Neural progenitor cell (in vitro differentiated cells): Measurements from ENCODE around the gene ESPL1.

Experiments used
- CTCF ChIP-seq: fragments of 200-600 bp; sonication (generic); IDR thresholded peaks from 2 replicates; pipeline ENCODE4 v1.5.1; 2017; ENCODE audit warnings: antibody characterized with exemption, mild to moderate bottlenecking
- EZH2 ChIP-seq: fragments of 200-600 bp; sonication (generic); IDR thresholded peaks from 2 replicates; pipeline ENCODE4 v1.6.1; 2017; ENCODE audit warnings: antibody characterized with exemption, mild to moderate bottlenecking, moderate library complexity
- EZH2phosphoT487 ChIP-seq: fragments of 200-600 bp; sonication (generic); IDR thresholded peaks from 2 replicates; pipeline ENCODE4 v1.6.1; 2017; ENCODE audit warnings: antibody characterized with exemption

- TF ChIP-seq EZH2 (no peak), CTCF (peak; percentile 10), EZH2phosphoT487 (no peak)
Observed at GRCh38 chr12:53233671-53234121, 34.4 kb upstream of the ESPL1 start.
